Neural cell (in vitro differentiated cells): ENCODE results near the gene SPATA31E1. TPM values are rescaled to one million over a fixed set of nuclear protein-coding genes. Genes with fewer than 3 reads are reported as not detected.

Source experiments
- H2AFZ ChIP-seq: fragments of 200-600, 300-800 bp; sonication (generic), shearing (Covaris generic); 2 replicates; pipeline ENCODE4 v1.6.0; 2014; ENCODE audit warnings: low read depth, mild to moderate bottlenecking, antibody characterized with exemption, low read length, moderate library complexity
- H3F3A ChIP-seq: fragments of 200-600 bp; shearing (Covaris generic); 2 replicates; pipeline ENCODE4 v1.6.1; 2016; ENCODE audit warnings: mild to moderate bottlenecking, moderate library complexity, mixed read lengths, antibody characterized with exemption, low read length; ENCODE audit not compliant: insufficient read depth, poor library complexity, severe bottlenecking
- H3K27ac ChIP-seq: fragments of 200-600, 300-800 bp; sonication (generic), shearing (Covaris generic); 2 replicates; pipeline ENCODE4 v1.5.1; 2014; ENCODE audit warnings: mild to moderate bottlenecking, low read length, moderate library complexity
- H3K27me3 ChIP-seq: fragments of 300-800, 200-600 bp; sonication (generic), shearing (Covaris generic); 2 replicates; pipeline ENCODE4 v1.6.0; 2014; ENCODE audit warnings: mild to moderate bottlenecking, low read depth, low read length, moderate library complexity; ENCODE audit not compliant: insufficient read depth
- H3K36me3 ChIP-seq: fragments of 300-800, 200-600 bp; sonication (generic), shearing (Covaris generic); 2 replicates; pipeline ENCODE4 v1.5.1; 2014; ENCODE audit warnings: mild to moderate bottlenecking, antibody characterized with exemption, low read length, moderate library complexity; ENCODE audit not compliant: insufficient read depth
- H3K4me2 ChIP-seq: fragments of 300-800, 200-600 bp; sonication (generic), shearing (Covaris generic); 2 replicates; pipeline ENCODE4 v1.6.0; 2014; ENCODE audit warnings: mild to moderate bottlenecking, low read length
- H3K4me3 ChIP-seq: fragments of 300-800, 200-600 bp; sonication (generic), shearing (Covaris generic); 2 replicates; pipeline ENCODE4 v1.5.1; 2014; ENCODE audit warnings: mild to moderate bottlenecking, low read length, moderate library complexity
- H3K79me2 ChIP-seq: fragments of 200-600 bp; shearing (Covaris generic); replicated peaks from 2 replicates; pipeline ENCODE4 v1.6.0; 2014; ENCODE audit warnings: mild to moderate bottlenecking, low read length, moderate library complexity; ENCODE audit not compliant: insufficient read depth
- H3K9ac ChIP-seq: fragments of 300-800, 200-600 bp; sonication (generic), shearing (Covaris generic); 2 replicates; pipeline ENCODE4 v1.6.1; 2016; ENCODE audit warnings: mild to moderate bottlenecking, low read length, mixed read lengths
- H3K9me2 ChIP-seq: fragments of 200-600 bp; shearing (Covaris generic); 2 replicates; pipeline ENCODE4 v1.6.1; 2016; ENCODE audit warnings: mild to moderate bottlenecking, low read length, mixed read lengths; ENCODE audit not compliant: insufficient read depth
- H3K9me3 ChIP-seq: fragments of 200-600, 300-800 bp; sonication (generic), shearing (Covaris generic); 2 replicates; pipeline ENCODE4 v1.6.1; 2016; ENCODE audit warnings: mild to moderate bottlenecking, mixed run types, low read length, moderate library complexity, mixed read lengths
- H4K20me1 ChIP-seq: fragments of 200-600 bp; shearing (Covaris generic); 2 replicates; pipeline ENCODE4 v1.6.1; 2016; ENCODE audit warnings: mild to moderate bottlenecking, mixed run types; ENCODE audit not compliant: insufficient read depth
- EP300 ChIP-seq: fragments of 450-650 bp; conservative IDR thresholded peaks from 2 replicates; pipeline ENCODE4 v1.6.1; 2014; ENCODE audit warnings: antibody characterized with exemption, mild to moderate bottlenecking, moderate library complexity; ENCODE audit not compliant: poor library complexity, severe bottlenecking
- EZH2 ChIP-seq: fragments of 200-600, 300-800 bp; shearing (Covaris generic), sonication (generic); IDR thresholded peaks from 2 replicates; pipeline ENCODE4 v1.6.1; 2014; ENCODE audit warnings: antibody characterized with exemption, low read length, borderline replicate concordance, mild to moderate bottlenecking; ENCODE audit not compliant: insufficient read depth, poor library complexity, severe bottlenecking
- MXI1 ChIP-seq: fragments of 450-650 bp; conservative IDR thresholded peaks from 2 replicates; pipeline ENCODE4 v1.6.1; 2014; ENCODE audit warnings: antibody characterized with exemption, mild to moderate bottlenecking; ENCODE audit not compliant: poor library complexity, severe bottlenecking
- POLR2AphosphoS5 ChIP-seq: IDR thresholded peaks from 2 replicates; pipeline ENCODE4 v1.6.1; 2012
- RAD21 ChIP-seq: fragments of 450-650 bp; conservative IDR thresholded peaks from 2 replicates; pipeline ENCODE4 v1.6.1; 2014; ENCODE audit warnings: antibody characterized with exemption, mild to moderate bottlenecking, moderate library complexity
- SMC3 ChIP-seq: fragments of 450-650 bp; conservative IDR thresholded peaks from 2 replicates; pipeline ENCODE4 v1.6.1; 2014; ENCODE audit warnings: antibody characterized with exemption, mild to moderate bottlenecking, moderate library complexity; ENCODE audit not compliant: poor library complexity
- TAF1 ChIP-seq: IDR thresholded peaks from 2 replicates; pipeline ENCODE4 v1.6.1; 2012; ENCODE audit warnings: low read depth
- polyA plus RNA-seq: library from polyadenylated mRNA; depleted of rRNA; stranded (reverse); fragments of >200 nt; gene quantifications from 2 replicates; pipeline ENCODE4 v1.2.3, GENCODE V29; 2014
- TF ChIP-seq, protein P1 (sequence below): IDR thresholded peaks from 2 replicates; pipeline ENCODE4 v1.6.1; 2012; ENCODE audit warnings: borderline replicate concordance
- TF ChIP-seq, protein P2 (sequence below): fragments of 450-650 bp; IDR thresholded peaks from 2 replicates; pipeline ENCODE4 v1.5.1; 2014; ENCODE audit warnings: antibody characterized with exemption, mild to moderate bottlenecking, moderate library complexity; ENCODE audit not compliant: poor library complexity, severe bottlenecking

The SPATA31E1 gene
- polyA plus RNA-seq, 1 donor from 2014 or later, result not detected

DNA sequence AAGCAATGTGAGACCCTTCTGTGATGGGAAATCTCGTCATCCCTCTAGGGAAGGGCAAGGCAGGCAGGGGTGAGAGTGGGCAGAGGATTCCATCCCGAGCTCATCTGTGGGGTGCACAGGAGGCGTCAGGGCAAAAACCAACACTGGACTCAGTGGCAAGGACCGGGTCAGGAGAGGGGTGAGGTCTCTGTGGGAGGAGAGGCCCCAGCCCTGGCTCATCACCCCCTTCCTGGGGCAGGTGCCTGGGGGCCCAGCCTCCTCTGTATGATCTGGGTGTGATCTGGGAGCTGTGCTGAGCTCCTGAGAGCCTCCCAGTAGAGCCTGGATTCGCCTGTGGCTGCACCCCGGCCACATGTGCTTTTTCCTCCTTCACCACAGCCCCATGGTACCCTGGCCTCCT is 597 bp downstream of the SPATA31E1 start:
- Histone ChIP-seq H4K20me1 (no peaks in the 10 kb centered on the region), H3K4me2 (no peak overlapping the region), H3F3A (no peaks in the 10 kb centered on the region), H3K9me3 (no peaks in the 10 kb centered on the region), H2AFZ (no peak overlapping the region), H3K4me3 (no peak overlapping the region), H3K27me3 (no peaks in the 10 kb centered on the region), H3K79me2 (no peaks in the 10 kb centered on the region), H3K27ac (no peak overlapping the region), H3K9me2 (no peaks in the 10 kb centered on the region), H3K36me3 (no peaks in the 10 kb centered on the region), H3K9ac (no peak overlapping the region)
- no peak for TF ChIP-seq TAF1
- TF ChIP-seq, protein P1, sequence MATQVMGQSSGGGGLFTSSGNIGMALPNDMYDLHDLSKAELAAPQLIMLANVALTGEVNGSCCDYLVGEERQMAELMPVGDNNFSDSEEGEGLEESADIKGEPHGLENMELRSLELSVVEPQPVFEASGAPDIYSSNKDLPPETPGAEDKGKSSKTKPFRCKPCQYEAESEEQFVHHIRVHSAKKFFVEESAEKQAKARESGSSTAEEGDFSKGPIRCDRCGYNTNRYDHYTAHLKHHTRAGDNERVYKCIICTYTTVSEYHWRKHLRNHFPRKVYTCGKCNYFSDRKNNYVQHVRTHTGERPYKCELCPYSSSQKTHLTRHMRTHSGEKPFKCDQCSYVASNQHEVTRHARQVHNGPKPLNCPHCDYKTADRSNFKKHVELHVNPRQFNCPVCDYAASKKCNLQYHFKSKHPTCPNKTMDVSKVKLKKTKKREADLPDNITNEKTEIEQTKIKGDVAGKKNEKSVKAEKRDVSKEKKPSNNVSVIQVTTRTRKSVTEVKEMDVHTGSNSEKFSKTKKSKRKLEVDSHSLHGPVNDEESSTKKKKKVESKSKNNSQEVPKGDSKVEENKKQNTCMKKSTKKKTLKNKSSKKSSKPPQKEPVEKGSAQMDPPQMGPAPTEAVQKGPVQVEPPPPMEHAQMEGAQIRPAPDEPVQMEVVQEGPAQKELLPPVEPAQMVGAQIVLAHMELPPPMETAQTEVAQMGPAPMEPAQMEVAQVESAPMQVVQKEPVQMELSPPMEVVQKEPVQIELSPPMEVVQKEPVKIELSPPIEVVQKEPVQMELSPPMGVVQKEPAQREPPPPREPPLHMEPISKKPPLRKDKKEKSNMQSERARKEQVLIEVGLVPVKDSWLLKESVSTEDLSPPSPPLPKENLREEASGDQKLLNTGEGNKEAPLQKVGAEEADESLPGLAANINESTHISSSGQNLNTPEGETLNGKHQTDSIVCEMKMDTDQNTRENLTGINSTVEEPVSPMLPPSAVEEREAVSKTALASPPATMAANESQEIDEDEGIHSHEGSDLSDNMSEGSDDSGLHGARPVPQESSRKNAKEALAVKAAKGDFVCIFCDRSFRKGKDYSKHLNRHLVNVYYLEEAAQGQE, result no peak
- TF ChIP-seq EP300, result no peak
- TF ChIP-seq EZH2, result no peak
- TF ChIP-seq, protein P2, sequence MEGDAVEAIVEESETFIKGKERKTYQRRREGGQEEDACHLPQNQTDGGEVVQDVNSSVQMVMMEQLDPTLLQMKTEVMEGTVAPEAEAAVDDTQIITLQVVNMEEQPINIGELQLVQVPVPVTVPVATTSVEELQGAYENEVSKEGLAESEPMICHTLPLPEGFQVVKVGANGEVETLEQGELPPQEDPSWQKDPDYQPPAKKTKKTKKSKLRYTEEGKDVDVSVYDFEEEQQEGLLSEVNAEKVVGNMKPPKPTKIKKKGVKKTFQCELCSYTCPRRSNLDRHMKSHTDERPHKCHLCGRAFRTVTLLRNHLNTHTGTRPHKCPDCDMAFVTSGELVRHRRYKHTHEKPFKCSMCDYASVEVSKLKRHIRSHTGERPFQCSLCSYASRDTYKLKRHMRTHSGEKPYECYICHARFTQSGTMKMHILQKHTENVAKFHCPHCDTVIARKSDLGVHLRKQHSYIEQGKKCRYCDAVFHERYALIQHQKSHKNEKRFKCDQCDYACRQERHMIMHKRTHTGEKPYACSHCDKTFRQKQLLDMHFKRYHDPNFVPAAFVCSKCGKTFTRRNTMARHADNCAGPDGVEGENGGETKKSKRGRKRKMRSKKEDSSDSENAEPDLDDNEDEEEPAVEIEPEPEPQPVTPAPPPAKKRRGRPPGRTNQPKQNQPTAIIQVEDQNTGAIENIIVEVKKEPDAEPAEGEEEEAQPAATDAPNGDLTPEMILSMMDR, result no peak
- no peak for TF ChIP-seq RAD21
- no peak for TF ChIP-seq MXI1
- TF ChIP-seq POLR2AphosphoS5, result no peak
- TF ChIP-seq SMC3, result no peak

DNA sequence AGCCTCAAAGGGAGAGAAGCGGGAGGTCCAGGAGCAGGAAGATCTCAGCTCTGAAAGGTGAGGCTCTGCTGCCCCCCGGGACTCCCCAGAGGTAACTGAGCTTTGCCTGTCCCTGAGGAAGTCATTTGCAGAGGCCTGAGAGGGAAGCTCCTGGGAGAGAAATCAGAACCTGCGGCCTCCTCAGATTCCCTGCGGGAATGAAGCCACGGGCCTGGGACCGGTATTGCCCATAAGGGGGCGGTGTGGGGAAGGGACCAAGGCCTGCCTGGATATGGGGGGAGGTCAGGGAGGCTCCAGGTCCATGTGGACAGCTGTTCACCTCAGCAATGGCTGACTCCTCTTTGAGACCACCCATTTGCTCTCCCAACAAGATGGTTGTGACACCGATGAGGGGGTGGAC is 1.3 kb downstream of the SPATA31E1 start:
- H3K79me2 ChIP-seq, result no peaks in the 10 kb centered on the region
- TF ChIP-seq, protein P1, result no peak
- TF ChIP-seq, protein P2, result no peak
- no peak for TF ChIP-seq RAD21
- TF ChIP-seq MXI1, result no peak
- no peak for TF ChIP-seq TAF1
- TF ChIP-seq EZH2, result no peak
- no peak for TF ChIP-seq SMC3
- TF ChIP-seq POLR2AphosphoS5, result no peak
- TF ChIP-seq EP300, result no peak
- H3K36me3 ChIP-seq, result no peaks in the 10 kb centered on the region
- no peaks in the 10 kb centered on the region for H3K9me3 ChIP-seq
- no peak overlapping the region for H3K4me3 ChIP-seq
- no peaks in the 10 kb centered on the region for H3K9me2 ChIP-seq
- H3K27me3 ChIP-seq, result no peaks in the 10 kb centered on the region
- no peaks in the 10 kb centered on the region for H4K20me1 ChIP-seq
- no peak overlapping the region for H3K4me2 ChIP-seq
- no peaks in the 10 kb centered on the region for H3F3A ChIP-seq
- H3K9ac ChIP-seq, result no peak overlapping the region
- H2AFZ ChIP-seq, result no peak overlapping the region
- no peak overlapping the region for H3K27ac ChIP-seq
